Endothelial cell of hepatic sinusoid (primary cell): ENCODE data around the gene ALDH1A1.
"Not testable (repeated sequence)": the region's sequence is repeated elsewhere in the genome, so short reads cannot be mapped to it uniquely, and the experiment has no call there.

ENCODE experiments used
- in situ Hi-C: cut with HindIII; loops from 2 replicates; pipeline ENCODE4 v1.10.0; 2017; ENCODE audit warnings: low sequenced_read_pairs

Gene ALDH1A1

GRCh38 chr9:72864327-72864726 is 88.5 kb downstream of the ALDH1A1 start:
- in situ Hi-C loops, result no loop called here

- in situ Hi-C loops, result no loop called here
Observed at GRCh38 chr9:72863456-72864094, 89.3 kb downstream of the ALDH1A1 start.

- in situ Hi-C loops, result not testable (repeated sequence)
Observed at GRCh38 chr9:72862788-72863187, 90.1 kb downstream of the ALDH1A1 start.

- in situ Hi-C loops, result no loop called here
Observed at GRCh38 chr9:72858089-72858912, 94.6 kb downstream of the ALDH1A1 start.

GRCh38 chr9:72857624-72857996 is 95.2 kb downstream of the ALDH1A1 start:
- in situ Hi-C loops, result no loop called here

- in situ Hi-C loops, result no loop called here
Observed at GRCh38 chr9:72856972-72857623, 95.8 kb downstream of the ALDH1A1 start.

DNA sequence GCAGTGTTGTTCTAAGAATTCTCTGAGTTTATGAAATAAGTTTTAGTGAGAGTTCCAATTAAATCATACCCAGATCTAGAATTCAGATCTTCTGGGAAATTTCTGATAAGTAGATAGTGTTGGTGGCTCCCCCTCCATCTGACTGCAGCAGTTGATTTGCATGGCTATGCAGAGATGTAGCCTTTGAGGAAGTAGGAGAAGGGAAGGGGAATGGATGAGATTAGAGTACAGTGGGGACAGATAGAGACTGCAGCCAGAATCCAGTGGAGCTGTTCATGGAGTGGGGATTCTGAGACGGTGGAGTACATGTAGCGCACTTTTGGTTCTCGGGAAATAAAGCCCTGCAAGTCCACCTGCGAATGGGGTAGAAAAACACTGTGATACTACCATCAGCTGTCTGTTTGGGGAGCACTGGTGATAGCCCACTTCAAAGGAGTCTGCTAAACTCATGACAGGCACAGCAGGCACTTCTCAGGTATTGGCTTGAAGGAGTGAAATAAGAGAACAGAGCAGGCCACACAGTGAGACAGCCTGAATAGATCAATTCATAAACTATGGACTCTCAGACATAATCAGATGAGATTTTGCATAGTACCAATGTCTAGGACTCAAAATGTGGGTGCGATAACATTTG is 96.8 kb downstream of the ALDH1A1 start:
- in situ Hi-C loops, result no loop called here

DNA sequence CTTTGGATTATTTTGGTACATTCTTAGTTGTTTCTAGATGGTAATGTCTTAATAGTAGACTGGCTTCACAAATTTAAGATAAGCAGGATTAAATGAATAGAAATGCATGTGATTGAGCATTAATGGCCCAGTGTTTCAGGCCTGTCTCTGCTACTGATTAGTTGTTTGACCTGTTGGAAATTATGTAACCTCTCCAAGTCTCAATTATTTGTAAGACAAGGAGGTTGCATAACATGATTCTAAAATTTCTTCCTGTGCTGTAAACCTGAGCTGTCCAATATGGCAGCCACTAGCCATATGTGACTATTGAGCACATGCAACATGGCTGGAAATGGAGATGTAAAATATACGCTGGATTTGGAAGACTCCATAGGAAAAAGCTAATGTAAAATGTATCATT is 97.5 kb downstream of the ALDH1A1 start:
- in situ Hi-C loops, result no loop called here
